SW480 (cell line): ENCODE measurements around the gene SH3RF1.
"Not testable (repeated sequence)": the region's sequence is repeated elsewhere in the genome, so short reads cannot be mapped to it uniquely, and the experiment has no call there.

ENCODE experiments used
- DNase-seq: peaks from one replicate; pipeline ENCODE4 v3.0.0-alpha.2; 2016; ENCODE audit warnings: low spot score

The SH3RF1 gene

GRCh38 chr4:169225812-169226211 is 44.9 kb downstream of the SH3RF1 start:
- peak; percentile 77 for DNase-seq

- peak; percentile 55 for DNase-seq
Measured at GRCh38 chr4:169225058-169225751, 45.6 kb downstream of the SH3RF1 start.

- no peak for DNase-seq
Measured at GRCh38 chr4:169222761-169223160, 48.0 kb downstream of the SH3RF1 start.

GRCh38 chr4:169221662-169222061 is 49.1 kb downstream of the SH3RF1 start:
- no peak for DNase-seq

GRCh38 chr4:169220854-169221411 is 49.8 kb downstream of the SH3RF1 start:
- no peak for DNase-seq

GRCh38 chr4:169220447-169220846 is 50.3 kb downstream of the SH3RF1 start:
- DNase-seq = no peak

GRCh38 chr4:169219440-169219839 is 51.3 kb downstream of the SH3RF1 start:
- DNase-seq = no peak

GRCh38 chr4:169215656-169216055 is 55.1 kb downstream of the SH3RF1 start:
- no peak for DNase-seq

- no peak for DNase-seq
Measured at GRCh38 chr4:169212981-169213380, 57.8 kb downstream of the SH3RF1 start.

GRCh38 chr4:169210504-169211118 is 60.1 kb downstream of the SH3RF1 start:
- no peak for DNase-seq

GRCh38 chr4:169209388-169209883 is 61.3 kb downstream of the SH3RF1 start:
- no peak for DNase-seq

- DNase-seq = no peak
Measured at GRCh38 chr4:169208516-169208915, 62.2 kb downstream of the SH3RF1 start.

GRCh38 chr4:169208090-169208455 is 62.7 kb downstream of the SH3RF1 start:
- DNase-seq = no peak

GRCh38 chr4:169207436-169208089 is 63.2 kb downstream of the SH3RF1 start:
- DNase-seq = no peak

GRCh38 chr4:169205744-169206080 is 65.0 kb downstream of the SH3RF1 start:
- no peak for DNase-seq

- no peak for DNase-seq
Measured at GRCh38 chr4:169205075-169205743, 65.5 kb downstream of the SH3RF1 start.

- no peak for DNase-seq
Measured at GRCh38 chr4:169203891-169204290, 66.9 kb downstream of the SH3RF1 start.

GRCh38 chr4:169203278-169203677 is 67.5 kb downstream of the SH3RF1 start:
- not testable (repeated sequence) for DNase-seq

GRCh38 chr4:169202878-169203277 is 67.9 kb downstream of the SH3RF1 start:
- DNase-seq = no peak

- DNase-seq = no peak
Measured at GRCh38 chr4:169202145-169202699, 68.5 kb downstream of the SH3RF1 start.

- no peak for DNase-seq
Measured at GRCh38 chr4:169201222-169202144, 69.3 kb downstream of the SH3RF1 start.
